NK-92 treated with Interleukin-12 subunit alpha and Interleukin-12 subunit beta, amount 100 ng/mL, for 24 hours (cell line): Measurements from ENCODE around the gene PLPP7.

Experiments
- DNase-seq: peaks from one replicate; lab custom pipeline; 2025; lab: John Stamatoyannopoulos, UW

The PLPP7 gene

GRCh38 chr9:131281119-131281965 is 8.2 kb upstream of the PLPP7 start:
- no peak for DNase-seq

GRCh38 chr9:131282175-131282574 is 7.3 kb upstream of the PLPP7 start:
- DNase-seq, result no peak

- DNase-seq, result no peak
Measured at GRCh38 chr9:131282688-131283422, 6.7 kb upstream of the PLPP7 start.

- no peak for DNase-seq
Measured at GRCh38 chr9:131284856-131285255, 4.7 kb upstream of the PLPP7 start.

GRCh38 chr9:131287359-131287758 is 2.2 kb upstream of the PLPP7 start:
- no peak for DNase-seq

GRCh38 chr9:131288217-131288616 is 1.3 kb upstream of the PLPP7 start:
- no peak for DNase-seq

- no peak for DNase-seq
Measured at GRCh38 chr9:131290036-131290766, 678 bp downstream of the PLPP7 start.

- DNase-seq, result no peak
Measured at GRCh38 chr9:131290767-131291370, 1.3 kb downstream of the PLPP7 start.

GRCh38 chr9:131291795-131292315 is 2.3 kb downstream of the PLPP7 start:
- no peak for DNase-seq

- no peak for DNase-seq
Measured at GRCh38 chr9:131292937-131293336, 3.4 kb downstream of the PLPP7 start.

- DNase-seq, result no peak
Measured at GRCh38 chr9:131296460-131296859, 6.9 kb downstream of the PLPP7 start.

GRCh38 chr9:131296906-131297500 is 7.5 kb downstream of the PLPP7 start:
- DNase-seq, result no peak

- DNase-seq, result no peak
Measured at GRCh38 chr9:131297903-131298302, 8.4 kb downstream of the PLPP7 start.

- DNase-seq, result no peak
Measured at GRCh38 chr9:131298341-131298740, 8.8 kb downstream of the PLPP7 start.

- no peak for DNase-seq
Measured at GRCh38 chr9:131298816-131299215, 9.3 kb downstream of the PLPP7 start.

- DNase-seq, result no peak
Measured at GRCh38 chr9:131299346-131299960, 9.9 kb downstream of the PLPP7 start.

GRCh38 chr9:131299961-131300347 is 10.4 kb downstream of the PLPP7 start:
- DNase-seq, result no peak

GRCh38 chr9:131300444-131300843 is 10.9 kb downstream of the PLPP7 start:
- DNase-seq, result no peak

- DNase-seq, result no peak
Measured at GRCh38 chr9:131302244-131303075, 12.9 kb downstream of the PLPP7 start.
